HEK293T (cell line): Measurements from ENCODE around the gene AICDA.

ENCODE experiments used
- BHLHE40 ChIP-seq: fragments of 450-650 bp; IDR thresholded peaks from 2 replicates; pipeline ENCODE4 v1.6.1; 2016; ENCODE audit warnings: mild to moderate bottlenecking, moderate library complexity, borderline replicate concordance
- ELF4 ChIP-seq: fragments of 450-650 bp; IDR thresholded peaks from 2 replicates; pipeline ENCODE4 v1.6.1; 2017; ENCODE audit warnings: antibody characterized with exemption
- FOXK2 ChIP-seq: fragments of 450-650 bp; IDR thresholded peaks from 2 replicates; pipeline ENCODE4 v1.6.1; 2016; ENCODE audit warnings: mild to moderate bottlenecking
- NFRKB ChIP-seq: fragments of 450-650 bp; IDR thresholded peaks from 2 replicates; pipeline ENCODE4 v1.6.1; 2016; ENCODE audit warnings: mild to moderate bottlenecking, moderate library complexity
- PKNOX1 ChIP-seq: fragments of 450-650 bp; IDR thresholded peaks from 2 replicates; pipeline ENCODE4 v1.6.1; 2016
- SUZ12 ChIP-seq: fragments of 450-650 bp; IDR thresholded peaks from 2 replicates; pipeline ENCODE4 v1.6.1; 2016; ENCODE audit warnings: mild to moderate bottlenecking
- TARDBP ChIP-seq: fragments of 450-650 bp; IDR thresholded peaks from 2 replicates; pipeline ENCODE4 v1.6.1; 2016
- ZNF384 ChIP-seq: fragments of 450-650 bp; IDR thresholded peaks from 2 replicates; pipeline ENCODE4 v1.6.1; 2016

- TF ChIP-seq SUZ12 (no peak), TARDBP (no peak), FOXK2 (no peak), NFRKB (no peak), PKNOX1 (no peak), ELF4 (no peak), BHLHE40 (no peak), ZNF384 (no peak)
Measured at GRCh38 chr12:8658346-8658745, 45.7 kb upstream of the AICDA start.
